AG04449 (cell line): ENCODE measurements around the gene DIP2C.

Source experiments
- CTCF ChIA-PET: fragments of 350-600 bp; formaldehyde crosslinking; extraction: SDS; loops from one replicate; lab custom pipeline; 2021; ENCODE audit warnings: antibody characterized with exemption; lab: Yijun Ruan, JAX
- POLR2A ChIA-PET: fragments of 400-600, 350-600 bp; formaldehyde crosslinking; extraction: SDS; loops from one replicate; lab custom pipeline; 2020; ENCODE audit warnings: antibody characterized with exemption, inconsistent platforms; lab: Yijun Ruan, JAX
- DNase-seq: peaks from one replicate; pipeline ENCODE4 v3.0.0-alpha.2; 2010; ENCODE audit warnings: low read depth, low spot score
- H3K4me3 ChIP-seq: 2 replicates; pipeline ENCODE4 v1.5.1; 2011; ENCODE audit warnings: low read depth, mild to moderate bottlenecking, control low read depth, low read length
- CTCF ChIP-seq: IDR thresholded peaks from one replicate; pipeline ENCODE4 v1.5.1; 2011; ENCODE audit warnings: mild to moderate bottlenecking, moderate library complexity, low read length, control low read depth, inconsistent platforms; ENCODE audit not compliant: insufficient read depth; ENCODE audit errors: missing control alignments

Gene DIP2C

GRCh38 chr10:620417-620816, 69.1 kb downstream of the DIP2C start:
- ChIA-PET CTCF (no interaction called here), POLR2A (no interaction called here)
- H3K4me3 ChIP-seq, result no peak overlapping the region
- DNase-seq, result no peak
- no peak for TF ChIP-seq CTCF

- CTCF ChIA-PET, result no interaction called here
- POLR2A ChIA-PET, result no interaction called here
Observed at GRCh38 chr10:619710-620109, 69.8 kb downstream of the DIP2C start.

GRCh38 chr10:618229-618989, 71.1 kb downstream of the DIP2C start:
- POLR2A ChIA-PET, result no interaction called here
- no peak overlapping the region for H3K4me3 ChIP-seq
- TF ChIP-seq CTCF, result no peak
- CTCF ChIA-PET, result no interaction called here
- DNase-seq, result no peak

More at GRCh38 chr10:619710-620109, 69.8 kb downstream of the DIP2C start:
- DNase-seq, result no peak
- no peak for TF ChIP-seq CTCF
- H3K4me3 ChIP-seq, result no peak overlapping the region

- no peak for TF ChIP-seq CTCF
Observed at GRCh38 chr10:617471-617870, 72.0 kb downstream of the DIP2C start.

GRCh38 chr10:615583-616152, 73.8 kb downstream of the DIP2C start:
- TF ChIP-seq CTCF, result no peak
- CTCF ChIA-PET, result no interaction called here
- POLR2A ChIA-PET, result interaction anchor here (0.6 kb wide), 1 partner anchor 15 kb away, joined by 3 read pairs; no protein-coding TSS in a partner anchor
- DNase-seq, result peak; percentile 77
- H3K4me3 ChIP-seq, result no peak overlapping the region

More at GRCh38 chr10:617471-617870, 72.0 kb downstream of the DIP2C start:
- CTCF ChIA-PET, result no interaction called here
- POLR2A ChIA-PET, result no interaction called here
- no peak overlapping the region for H3K4me3 ChIP-seq
- no peak for DNase-seq

GRCh38 chr10:614790-615582, 74.5 kb downstream of the DIP2C start:
- no peak for DNase-seq
- TF ChIP-seq CTCF, result no peak
- ChIA-PET CTCF (no interaction called here), POLR2A (no interaction called here)
- H3K4me3 ChIP-seq, result no peak overlapping the region
